Ovary (tissue), 3 donors: Measurements from ENCODE around the gene FOXQ1.

Experiments used
- POLR2A ChIP-seq: fragments of 450-650 bp; IDR thresholded peaks from one replicate; pipeline ENCODE4 v1.6.1; 2017; ENCODE audit warnings: antibody characterized with exemption, mild to moderate bottlenecking, moderate library complexity
- TF ChIP-seq, protein P1 (sequence below), 3 donors: fragments of 450-650 bp in 2 of 3; fragments of 200-600 bp in 1 of 3; IDR thresholded peaks; one replicate each; pipeline versions ENCODE4 v1.5.1 to v1.8.0; 2016 to 2022; ENCODE audit warnings: antibody characterized with exemption in 3 of 3, mild to moderate bottlenecking in 1 of 3
- donor health status: DM: no; HTN: no; CAD: no.

- no peak for TF ChIP-seq POLR2A
- TF ChIP-seq, protein P1, sequence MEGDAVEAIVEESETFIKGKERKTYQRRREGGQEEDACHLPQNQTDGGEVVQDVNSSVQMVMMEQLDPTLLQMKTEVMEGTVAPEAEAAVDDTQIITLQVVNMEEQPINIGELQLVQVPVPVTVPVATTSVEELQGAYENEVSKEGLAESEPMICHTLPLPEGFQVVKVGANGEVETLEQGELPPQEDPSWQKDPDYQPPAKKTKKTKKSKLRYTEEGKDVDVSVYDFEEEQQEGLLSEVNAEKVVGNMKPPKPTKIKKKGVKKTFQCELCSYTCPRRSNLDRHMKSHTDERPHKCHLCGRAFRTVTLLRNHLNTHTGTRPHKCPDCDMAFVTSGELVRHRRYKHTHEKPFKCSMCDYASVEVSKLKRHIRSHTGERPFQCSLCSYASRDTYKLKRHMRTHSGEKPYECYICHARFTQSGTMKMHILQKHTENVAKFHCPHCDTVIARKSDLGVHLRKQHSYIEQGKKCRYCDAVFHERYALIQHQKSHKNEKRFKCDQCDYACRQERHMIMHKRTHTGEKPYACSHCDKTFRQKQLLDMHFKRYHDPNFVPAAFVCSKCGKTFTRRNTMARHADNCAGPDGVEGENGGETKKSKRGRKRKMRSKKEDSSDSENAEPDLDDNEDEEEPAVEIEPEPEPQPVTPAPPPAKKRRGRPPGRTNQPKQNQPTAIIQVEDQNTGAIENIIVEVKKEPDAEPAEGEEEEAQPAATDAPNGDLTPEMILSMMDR (IDR thresholded peaks at IDR 0.05) = no peak
Measured at GRCh38 chr6:1285556-1285955, 26.3 kb upstream of the FOXQ1 start.
